Daoy (cell line): ENCODE data around the gene WDR41. TPM values are rescaled to one million over a fixed set of nuclear protein-coding genes. Genes with fewer than 3 reads are reported as not detected.
A peak's percentile ranks its signal among the peaks of the same experiment; 100 is the strongest.
"Not testable (repeated sequence)": the region's sequence is repeated elsewhere in the genome, so short reads cannot be mapped to it uniquely, and the experiment has no call there.

Experiments used
- DNase-seq: peaks from one replicate; pipeline ENCODE4 v3.0.0-alpha.2; 2015; ENCODE audit warnings: low read depth
- total RNA-seq: library from RNA; depleted of rRNA; stranded (reverse); fragments of >200 nt; shearing (Covaris generic); gene quantifications from 2 replicates; pipeline ENCODE4 v1.2.3, GENCODE V29; 2014; rRNA removed

WDR41 gene
- total RNA-seq, 1 experiment from 2014 or later: 90.8 TPM

DNA sequence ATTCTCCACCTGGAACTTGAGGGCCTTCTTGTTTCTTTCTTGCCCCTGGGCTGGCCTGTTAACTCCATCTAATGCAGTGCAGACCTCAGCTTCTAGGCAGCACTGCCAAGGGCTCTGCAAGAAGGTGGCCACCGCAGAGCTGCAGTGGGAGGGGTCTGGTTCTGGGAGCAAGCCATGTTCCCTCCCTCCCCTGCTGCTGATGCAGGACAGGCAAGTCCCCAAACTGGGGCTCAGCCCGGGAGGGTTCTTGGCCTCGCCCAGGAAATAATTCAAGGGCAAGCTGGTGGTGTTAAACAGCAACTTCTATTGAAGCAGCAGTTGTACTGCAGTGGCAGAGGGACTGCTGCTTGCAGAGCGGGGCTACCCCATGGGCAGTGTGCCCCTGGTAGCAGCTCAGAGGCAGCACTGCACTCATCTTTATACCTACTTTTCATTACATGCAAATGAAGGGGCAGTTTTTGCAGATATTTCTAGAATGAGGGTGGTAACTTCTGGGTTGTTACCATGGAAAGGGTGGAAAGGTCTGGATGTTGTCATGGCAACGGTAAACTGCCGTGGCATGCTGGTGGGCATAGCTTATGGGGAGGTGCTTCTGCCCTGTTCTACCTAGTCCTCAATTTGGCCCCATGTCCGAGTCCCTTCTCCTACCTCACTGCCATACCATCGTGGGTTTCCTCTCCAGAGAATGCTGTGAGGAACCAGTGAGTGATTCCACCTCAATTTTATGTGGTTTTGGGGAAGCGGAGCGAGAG, 82.1 kb downstream of the WDR41 start:
- DNase-seq: no peak

DNA sequence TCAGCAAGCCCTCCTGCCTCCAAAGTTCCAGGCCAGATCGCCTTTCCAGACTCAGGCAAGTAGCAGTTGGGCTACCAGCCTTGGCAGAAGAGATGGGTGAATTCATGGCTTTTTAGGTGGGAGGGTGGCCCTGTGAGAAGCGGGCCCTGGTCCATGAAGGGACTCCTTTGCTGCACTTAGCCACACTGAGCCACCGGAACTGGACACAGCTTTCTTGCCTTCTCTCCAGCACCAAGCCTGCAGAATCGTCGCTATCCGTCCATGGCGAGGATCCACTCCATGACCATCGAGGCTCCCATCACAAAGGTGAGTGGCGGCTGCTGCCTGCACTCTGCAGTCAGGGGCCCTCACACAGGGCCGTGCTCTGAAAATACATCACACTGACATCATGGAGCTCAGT, 85.0 kb downstream of the WDR41 start:
- no peak for DNase-seq

DNA sequence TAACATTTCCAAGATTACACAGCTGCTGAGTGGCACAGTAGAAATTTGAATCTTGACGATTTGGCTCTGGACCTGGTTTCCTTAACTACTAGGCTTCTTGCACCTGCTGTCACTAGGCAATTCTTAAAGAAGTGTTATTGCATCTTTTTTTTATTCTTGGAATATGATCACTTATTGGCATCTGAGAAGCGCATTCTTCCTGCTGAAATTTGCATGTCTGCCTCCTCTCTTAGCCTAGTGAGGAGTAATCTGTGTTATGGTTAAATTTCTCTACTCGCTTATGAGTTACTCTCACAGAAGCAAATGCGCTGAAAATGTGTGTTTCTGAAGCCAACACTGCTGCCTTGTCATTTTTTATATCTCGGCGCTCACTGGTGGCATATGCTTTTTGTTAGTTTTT, 89.3 kb downstream of the WDR41 start:
- DNase-seq: no peak

DNA sequence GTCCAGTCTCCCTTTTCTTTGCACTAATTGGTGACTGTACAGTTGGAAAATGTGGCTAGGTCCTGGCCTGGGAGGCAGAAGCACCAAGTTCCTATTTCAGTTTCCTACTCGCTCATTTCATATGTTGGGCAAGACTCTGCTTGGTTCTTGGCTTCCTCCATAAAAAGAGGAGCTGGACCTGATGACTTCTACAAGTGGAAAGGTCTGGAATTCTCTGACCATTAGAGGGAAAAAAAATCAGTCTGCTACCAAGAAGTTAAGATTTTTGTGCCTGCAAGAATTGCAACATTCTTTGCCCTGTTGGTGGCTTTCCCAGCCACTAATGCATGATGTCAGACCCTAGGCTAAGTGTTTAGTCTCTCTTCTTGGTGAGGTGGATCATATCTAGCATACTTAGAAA, 91.5 kb downstream of the WDR41 start:
- no peak for DNase-seq

- DNase-seq: no peak
These were observed 93.2 kb downstream of the WDR41 start for GRCh38 chr5:77398896-77399295.

DNA sequence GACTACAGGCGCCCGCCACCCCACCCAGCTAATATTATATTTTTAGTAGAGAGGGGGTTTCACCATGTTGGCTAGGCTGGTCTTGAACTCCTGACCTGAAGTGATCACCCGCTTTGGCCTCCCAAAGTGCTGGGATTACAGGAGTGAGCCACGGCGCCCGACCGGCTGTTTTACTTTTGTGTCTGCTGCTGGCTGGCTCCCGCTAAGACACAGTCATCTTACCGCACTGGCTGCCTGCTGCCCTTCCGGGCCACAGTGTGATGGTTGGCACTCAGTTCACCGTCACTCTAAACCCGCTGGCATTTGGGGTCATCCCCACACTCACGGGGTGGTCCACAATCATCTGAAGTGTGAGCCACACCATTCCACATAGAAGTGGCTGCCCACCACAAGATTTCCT, 93.7 kb downstream of the WDR41 start:
- DNase-seq: no peak

DNA sequence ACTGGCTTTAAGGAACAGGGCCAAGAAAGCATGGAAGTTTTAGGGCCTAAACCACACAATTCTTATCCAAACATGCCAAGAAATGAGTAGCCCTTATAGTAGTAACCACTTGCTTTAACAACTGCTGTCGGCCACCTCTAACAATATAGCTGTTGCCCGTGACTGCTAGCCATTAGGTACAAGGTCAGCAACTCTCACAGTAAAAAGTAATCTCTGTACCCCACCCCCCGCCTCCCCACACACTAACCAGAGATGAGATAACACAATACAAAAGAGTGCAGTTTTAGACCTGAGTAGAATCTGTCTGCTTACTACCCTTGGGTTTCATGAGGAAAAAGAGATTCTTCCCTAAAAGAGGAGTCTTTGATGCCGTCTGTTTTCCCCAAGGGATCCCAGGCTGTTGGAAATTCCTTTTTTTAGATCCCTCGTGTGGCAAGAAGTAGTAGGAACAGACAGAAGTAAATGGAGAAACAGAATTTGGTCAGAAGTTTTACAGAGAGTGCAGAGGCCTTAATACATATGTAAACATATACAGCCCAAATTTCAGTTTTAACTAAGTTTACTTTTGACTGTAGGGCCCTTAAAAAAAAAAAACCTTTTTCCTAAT, 94.3 kb downstream of the WDR41 start:
- peak; percentile 35 for DNase-seq

DNA sequence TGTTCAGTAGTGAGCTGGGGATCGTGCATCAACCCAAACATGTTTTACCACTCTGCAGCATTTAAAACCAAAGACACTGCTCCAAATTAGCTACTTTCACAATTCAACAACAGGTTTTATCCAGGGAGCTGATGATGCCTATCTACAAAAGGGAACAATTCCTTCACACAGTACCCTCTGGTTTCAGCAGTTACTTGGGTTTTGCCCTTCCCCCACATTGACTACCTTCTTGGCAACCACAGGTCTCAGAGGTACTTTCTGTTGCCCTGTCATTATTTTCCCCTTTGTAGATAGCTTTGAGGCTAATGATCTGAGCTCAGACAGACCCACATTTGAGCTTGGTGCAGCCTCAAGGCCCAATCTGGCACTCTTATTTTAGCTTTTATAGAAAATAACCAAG, 96.1 kb downstream of the WDR41 start:
- no peak for DNase-seq

GRCh38 chr5:77394064-77394715, 97.9 kb downstream of the WDR41 start:
- DNase-seq: no peak

GRCh38 chr5:77391240-77391765, 100.8 kb downstream of the WDR41 start:
- no peak for DNase-seq

DNA sequence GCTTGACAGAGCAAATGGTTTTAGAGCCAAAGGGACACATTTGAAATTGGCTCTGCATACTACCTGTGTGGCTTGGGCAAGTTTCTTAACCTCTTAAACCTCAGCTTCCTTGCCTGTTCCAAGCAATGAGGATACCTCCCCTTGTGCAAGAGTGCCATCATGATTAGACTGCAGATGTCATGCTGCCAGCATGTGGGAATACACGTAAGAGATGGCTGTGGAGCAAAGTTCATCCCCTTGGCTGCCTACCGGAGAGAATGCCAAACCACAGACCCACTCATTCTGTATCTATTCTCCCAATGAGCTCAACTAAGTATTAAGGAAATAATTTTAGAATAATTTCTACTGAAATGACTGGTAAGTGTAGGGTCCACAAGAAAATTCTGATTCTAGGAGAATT, 101.3 kb downstream of the WDR41 start:
- peak; percentile 84 for DNase-seq

DNA sequence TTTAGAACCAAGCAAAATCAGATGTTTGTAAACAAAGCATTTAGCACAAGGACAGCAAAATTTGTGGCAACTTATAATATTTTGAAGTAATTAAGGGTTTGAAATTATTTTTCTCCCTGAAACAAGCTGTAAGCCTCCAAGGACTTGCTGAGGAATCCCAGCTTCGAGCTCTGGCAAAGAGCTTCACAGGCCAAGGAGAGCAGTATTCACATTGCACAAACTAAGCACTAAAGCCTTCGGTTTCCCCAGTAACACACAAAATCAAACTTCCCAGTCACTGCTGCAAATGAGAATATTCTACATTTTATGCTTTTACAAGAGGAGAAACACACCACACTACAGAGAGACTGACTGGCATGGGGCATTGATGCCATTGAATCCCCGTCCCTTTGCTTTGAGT, 101.9 kb downstream of the WDR41 start:
- DNase-seq: no peak

DNA sequence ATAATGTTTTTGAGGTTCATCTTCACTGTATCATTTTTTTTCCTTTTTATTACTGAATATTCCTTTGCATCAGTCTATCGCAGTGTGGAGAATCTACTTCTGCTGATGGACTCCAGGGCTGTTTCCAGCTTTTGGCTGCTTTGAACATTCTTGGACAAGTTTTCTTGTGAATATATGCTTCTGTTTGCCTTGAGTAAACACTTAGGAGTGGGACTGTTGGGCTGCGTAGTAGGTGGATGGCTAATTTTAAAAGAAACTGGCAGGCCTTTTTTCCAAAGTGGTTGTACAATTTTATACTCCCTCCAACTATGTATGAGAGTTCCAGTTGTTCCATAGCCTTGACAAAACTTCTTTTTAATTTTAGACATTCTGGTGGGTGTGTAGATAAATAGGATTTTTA, 102.4 kb downstream of the WDR41 start:
- no peak for DNase-seq

- not testable (repeated sequence) for DNase-seq
These were observed 105.8 kb downstream of the WDR41 start for GRCh38 chr5:77386340-77386739.

DNA sequence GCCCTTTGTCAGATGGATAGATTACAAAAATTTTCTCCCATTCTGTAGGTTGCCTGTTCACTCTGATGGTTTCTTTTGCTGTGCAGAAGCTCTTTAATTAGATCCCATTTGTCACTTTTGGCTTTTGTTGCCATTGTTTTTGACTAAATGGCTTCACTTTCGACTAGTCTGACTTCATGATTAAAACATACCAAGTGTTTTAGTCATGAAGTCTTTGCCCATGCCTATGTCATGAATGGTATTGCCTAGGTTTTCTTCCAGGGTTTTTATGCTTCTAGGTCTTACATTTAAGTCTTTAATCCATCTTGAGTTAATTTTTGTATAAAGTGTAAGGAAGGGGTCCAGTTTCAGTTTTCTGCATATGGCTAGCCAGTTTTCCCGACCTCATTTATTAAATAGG, 108.8 kb downstream of the WDR41 start:
- DNase-seq: not testable (repeated sequence)

Other genes with a start within 250 kb of the WDR41 start
- 0.36 TPM in 1 of 2 replicates, not detected in the other for gene OTP, start 146.4 kb upstream of the WDR41 start, total RNA-seq